ENCODE results near the gene GPAM.

GRCh38 chr10:112210666-112211065, 27.1 kb upstream of the GPAM start:
- TF ChIP-seq CTCF (IDR thresholded peaks at IDR 0.05): no peak
- TF ChIP-seq POLR2A (IDR thresholded peaks at IDR 0.05): no peak
- TF ChIP-seq POLR2AphosphoS5 (IDR thresholded peaks at IDR 0.05; ENCODE audit: insufficient read depth in 1 of 2, low read depth in 1 of 2): no peak

All from vagina (tissue), 2 donors.